Endodermal cell (in vitro differentiated cells): ENCODE data around the gene EPSTI1. TPM values are rescaled to one million over a fixed set of nuclear protein-coding genes. Genes with fewer than 3 reads are reported as not detected.

Experiments
- DNase-seq: peaks from one replicate; pipeline ENCODE4 v3.0.0-alpha.2; 2017
- H3K27ac ChIP-seq: 2 replicates; pipeline ENCODE4 v1.5.1; 2013; ENCODE audit warnings: mild to moderate bottlenecking, low read depth, low read length, moderate library complexity
- H3K27me3 ChIP-seq: 2 replicates; pipeline ENCODE4 v1.6.1; 2013; ENCODE audit warnings: mild to moderate bottlenecking, low read length, moderate library complexity; ENCODE audit not compliant: insufficient read depth, control insufficient read depth, poor library complexity, severe bottlenecking
- H3K36me3 ChIP-seq: 2 replicates; pipeline ENCODE4 v1.7.0; 2013; ENCODE audit warnings: mild to moderate bottlenecking, low read length, moderate library complexity; ENCODE audit not compliant: control insufficient read depth, insufficient read depth
- H3K4me1 ChIP-seq: one replicate; pipeline ENCODE4 v1.7.0; 2013; ENCODE audit warnings: low read length; ENCODE audit not compliant: control insufficient read depth, insufficient read depth
- H3K4me3 ChIP-seq: 2 replicates; pipeline ENCODE4 v1.5.1; 2013; ENCODE audit warnings: mild to moderate bottlenecking, low read length, moderate library complexity
- H3K9ac ChIP-seq: 2 replicates; pipeline ENCODE4 v1.6.1; 2013; ENCODE audit warnings: mild to moderate bottlenecking, low read length, moderate library complexity; ENCODE audit not compliant: poor library complexity, severe bottlenecking; ENCODE audit errors: extremely low read depth
- H3K9me3 ChIP-seq: 2 replicates; pipeline ENCODE4 v1.6.1; 2013; ENCODE audit warnings: mild to moderate bottlenecking, low read length, moderate library complexity; ENCODE audit not compliant: control insufficient read depth
- H3K27ac Mint-ChIP-seq: 2 replicates; pipeline ENCODE4 v1.8.0; 2020; ENCODE audit warnings: mixed read lengths
- H3K27me3 Mint-ChIP-seq: 2 replicates; pipeline ENCODE4 v1.8.0; 2021; ENCODE audit warnings: mild to moderate bottlenecking, mixed read lengths; ENCODE audit not compliant: insufficient read depth
- H3K36me3 Mint-ChIP-seq: 2 replicates; pipeline ENCODE4 v1.8.0; 2020; ENCODE audit warnings: low read depth, mixed read lengths
- H3K4me1 Mint-ChIP-seq: 2 replicates; pipeline ENCODE4 v1.8.0; 2020; ENCODE audit warnings: mixed read lengths
- H3K4me3 Mint-ChIP-seq: 2 replicates; pipeline ENCODE4 v1.8.0; 2020; ENCODE audit warnings: mild to moderate bottlenecking, moderate library complexity, mixed read lengths
- H3K9me3 Mint-ChIP-seq: 2 replicates; pipeline ENCODE4 v1.8.0; 2020; ENCODE audit warnings: mild to moderate bottlenecking, mixed read lengths
- CTCF ChIP-seq: fragments of 200-600 bp; sonication (generic); conservative IDR thresholded peaks from 2 replicates; pipeline ENCODE4 v1.5.0; 2021; ENCODE audit warnings: antibody characterized with exemption, mild to moderate bottlenecking
- WGBS, 2 experiments: methylation state at CpG; one replicate each; pipeline versions ENCODE4 v1.1.5 to v1.1.7; 2013; ENCODE audit warnings: missing lambda C conversion rate in 2 of 2, mixed read lengths in 1 of 2; ENCODE audit not compliant: insufficient coverage in 1 of 2, insufficient read length in 1 of 2; 5-methylcytosine and 5-hydroxymethylcytosine counted together
- total RNA-seq, 2 donors: library from RNA; stranded (reverse); fragmentation: NEBNext Ultra II Directional in 1 of 2; extraction: Animal tissue kit (Norgen Biotek cat#: 25700) in 1 of 2; gene quantifications; 2 replicates in 1 of 2; 3 replicates in 1 of 2; pipeline ENCODE4 v1.2.1, GENCODE V29; 2021

EPSTI1 gene
- total RNA-seq, 2 donors from 2014 or later: 33.8 to 101 TPM

DNA sequence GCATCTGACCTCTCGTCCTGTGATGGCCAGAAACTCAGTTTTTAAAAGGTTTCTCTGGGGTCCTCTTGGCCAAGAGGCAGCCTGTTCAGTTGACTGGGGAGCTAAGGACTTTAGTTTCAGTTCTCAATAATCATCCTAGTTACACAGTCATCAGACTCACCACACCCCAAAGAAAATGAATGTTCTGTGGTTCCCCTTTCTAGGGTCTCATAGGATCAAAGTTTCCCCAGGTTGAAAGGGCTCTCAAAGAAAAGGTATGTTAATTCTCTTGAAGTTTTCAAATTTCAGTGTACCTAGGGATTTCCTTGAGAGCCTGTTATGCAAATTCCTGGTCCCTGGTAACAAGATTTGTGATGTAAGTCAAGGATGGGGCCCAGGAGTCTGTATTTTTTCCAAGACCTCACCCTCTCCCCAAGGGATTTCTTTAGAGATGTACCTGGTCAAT is 115.7 kb downstream of the EPSTI1 start:
- TF ChIP-seq CTCF: no peak
- Histone ChIP-seq H3K9me3 (peaks cover 9% of the 10 kb centered on the region), H3K36me3 (no peaks in the 10 kb centered on the region), H3K4me3 (peak overlapping the region; percentile 60), H3K9ac (no peak overlapping the region), H3K27me3 (no peaks in the 10 kb centered on the region), H3K4me1 (peaks cover 10% of the 10 kb centered on the region), H3K27ac (no peak overlapping the region)
- Mint-ChIP-seq H3K27me3 (peaks cover 10% of the 10 kb centered on the region), H3K36me3 (peaks cover 5% of the 10 kb centered on the region), H3K4me3 (peak overlapping the region; percentile 30), H3K9me3 (peaks cover 3% of the 10 kb centered on the region), H3K4me1 (peaks cover 38% of the 10 kb centered on the region), H3K27ac (peak overlapping the region; percentile 52)
- 14 to 17% methylated on average over 1 of the region's 1 CpG for WGBS, 2 experiments
- peak; percentile 58 for DNase-seq

- WGBS, 2 experiments: 31 to 35% methylated on average over 11 to 12 of the region's 12 CpGs
- peaks cover 41% of the 10 kb centered on the region for H3K4me1 Mint-ChIP-seq
- H3K9me3 Mint-ChIP-seq: peaks cover 3% of the 10 kb centered on the region
- H3K36me3 Mint-ChIP-seq: peaks cover 5% of the 10 kb centered on the region
- Histone ChIP-seq H3K36me3 (no peaks in the 10 kb centered on the region), H3K27me3 (no peaks in the 10 kb centered on the region), H3K4me1 (peaks cover 10% of the 10 kb centered on the region), H3K27ac (no peak overlapping the region), H3K9ac (no peak overlapping the region), H3K9me3 (peaks cover 9% of the 10 kb centered on the region), H3K4me3 (peak overlapping the region; percentile 60)
- peak; percentile 69 for TF ChIP-seq CTCF
- H3K27me3 Mint-ChIP-seq: peaks cover 10% of the 10 kb centered on the region
- peak overlapping the region; percentile 30 for H3K4me3 Mint-ChIP-seq
- DNase-seq: peak; percentile 85
- peak overlapping the region; percentile 52 for H3K27ac Mint-ChIP-seq
These were observed 116.4 kb downstream of the EPSTI1 start for GRCh38 chr13:42875475-42876269.

GRCh38 chr13:42874221-42874620 is 117.8 kb downstream of the EPSTI1 start:
- TF ChIP-seq CTCF: no peak
- DNase-seq: no peak
- Mint-ChIP-seq H3K9me3 (peaks cover 3% of the 10 kb centered on the region), H3K4me3 (no peak overlapping the region), H3K27me3 (peaks cover 2% of the 10 kb centered on the region), H3K4me1 (peaks cover 41% of the 10 kb centered on the region), H3K27ac (no peak overlapping the region), H3K36me3 (peaks cover 2% of the 10 kb centered on the region)
- Histone ChIP-seq H3K9ac (no peak overlapping the region), H3K36me3 (no peaks in the 10 kb centered on the region), H3K9me3 (peaks cover 9% of the 10 kb centered on the region), H3K4me1 (peaks cover 10% of the 10 kb centered on the region), H3K4me3 (no peak overlapping the region), H3K27ac (no peak overlapping the region), H3K27me3 (no peaks in the 10 kb centered on the region)
- 100% methylated on average over 1 of the region's 2 CpGs; no CpG with 5 or more reads in 1 of the 2 experiments for WGBS, 2 experiments
